Spinal cord (tissue), 10 donors: Measurements from ENCODE around the gene SLC37A1. TPM values are rescaled to one million over a fixed set of nuclear protein-coding genes. Genes with fewer than 3 reads are reported as not detected.

Experiments
- DNase-seq, 6 donors: peaks; one replicate each; pipeline versions ENCODE4 v3.0.0 to v3.0.0-alpha.2; 2013 to 2015; ENCODE audit warnings: low spot score in 6 of 6, low read depth in 4 of 6
- H3K27ac ChIP-seq: one replicate; pipeline ENCODE4 v1.5.1; 2013; ENCODE audit warnings: low read depth, low read length, control low read depth
- H3K27me3 ChIP-seq: one replicate; pipeline ENCODE4 v1.6.1; 2013; ENCODE audit warnings: low read length; ENCODE audit not compliant: control insufficient read depth, insufficient read depth
- H3K36me3 ChIP-seq: one replicate; pipeline ENCODE4 v1.6.1; 2013; ENCODE audit warnings: low read length; ENCODE audit not compliant: control insufficient read depth, insufficient read depth
- H3K4me1 ChIP-seq: one replicate; pipeline ENCODE4 v1.6.1; 2013; ENCODE audit warnings: low read length; ENCODE audit not compliant: control insufficient read depth, insufficient read depth
- H3K4me3 ChIP-seq: one replicate; pipeline ENCODE4 v1.5.1; 2013; ENCODE audit warnings: low read depth, low read length, control low read depth
- H3K9me3 ChIP-seq: one replicate; pipeline ENCODE4 v1.6.1; 2013; ENCODE audit warnings: low read length; ENCODE audit not compliant: control insufficient read depth, insufficient read depth
- WGBS: methylation state at CpG from one replicate; pipeline ENCODE4 v1.1.5; 2013; ENCODE audit warnings: missing lambda C conversion rate; ENCODE audit not compliant: insufficient coverage; 5-methylcytosine and 5-hydroxymethylcytosine counted together
- polyA plus RNA-seq, 2 donors: library from polyadenylated mRNA; unstranded; fragments of 120-200 nt; gene quantifications; one replicate each; pipeline ENCODE4 v1.2.1, GENCODE V29; 2013; ENCODE audit not compliant: insufficient read length in 2 of 2
- total RNA-seq, 2 donors: library from RNA; depleted of rRNA in 1 of 2; stranded (reverse); fragments of 120-200 nt in 1 of 2; fragments of >200 nt in 1 of 2; gene quantifications; one replicate each; pipeline versions ENCODE4 v1.2.3 to v1.2.4, GENCODE V29; 2013 to 2014
- donor health status: healthy.

The SLC37A1 gene
- total and polyA plus RNA-seq, 4 donors: 8.4 to 32.3 (median 22.5) TPM

GRCh38 chr21:42514883-42515228 is 1.2 kb downstream of the SLC37A1 start:
- 39% methylated on average over 2 of the region's 5 CpGs for WGBS
- Histone ChIP-seq H3K27me3 (no peaks in the 10 kb centered on the region), H3K36me3 (peaks cover 6% of the 10 kb centered on the region), H3K4me3 (peak overlapping the region; percentile 57), H3K9me3 (no peaks in the 10 kb centered on the region), H3K4me1 (peaks cover 27% of the 10 kb centered on the region), H3K27ac (no peak overlapping the region)
- no peak for DNase-seq

GRCh38 chr21:42515708-42516502 is 2.3 kb downstream of the SLC37A1 start:
- 65% methylated on average over 9 of the region's 12 CpGs for WGBS
- no peak overlapping the region for H3K4me3 ChIP-seq

GRCh38 chr21:42518215-42518614 is 4.6 kb downstream of the SLC37A1 start:
- Histone ChIP-seq H3K4me1 (peaks cover 38% of the 10 kb centered on the region), H3K36me3 (peaks cover 28% of the 10 kb centered on the region), H3K4me3 (no peak overlapping the region), H3K27ac (no peak overlapping the region), H3K9me3 (no peaks in the 10 kb centered on the region), H3K27me3 (no peaks in the 10 kb centered on the region)
- WGBS: 77% methylated on average over 9 of the region's 11 CpGs
- no peak for DNase-seq

More at GRCh38 chr21:42515708-42516502, 2.3 kb downstream of the SLC37A1 start:
- no peak overlapping the region for H3K27ac ChIP-seq
- peak in 2 of 6 donors; percentile 43 to 44 for DNase-seq
- H3K9me3 ChIP-seq: no peaks in the 10 kb centered on the region
- no peaks in the 10 kb centered on the region for H3K27me3 ChIP-seq
- peaks cover 8% of the 10 kb centered on the region for H3K36me3 ChIP-seq
- peaks cover 32% of the 10 kb centered on the region for H3K4me1 ChIP-seq

- no peaks in the 10 kb centered on the region for H3K27me3 ChIP-seq
- 100% methylated on average over 1 of the region's 7 CpGs for WGBS
- H3K4me1 ChIP-seq: peaks cover 38% of the 10 kb centered on the region
- H3K36me3 ChIP-seq: peaks cover 29% of the 10 kb centered on the region
- no peak for DNase-seq
- H3K4me3 ChIP-seq: no peak overlapping the region
- H3K27ac ChIP-seq: no peak overlapping the region
- no peaks in the 10 kb centered on the region for H3K9me3 ChIP-seq
Observed at GRCh38 chr21:42518626-42519025, 5.0 kb downstream of the SLC37A1 start.

GRCh38 chr21:42520628-42521253 is 7.1 kb downstream of the SLC37A1 start:
- WGBS: 83% methylated on average over 14 of the region's 18 CpGs
- Histone ChIP-seq H3K36me3 (peaks cover 29% of the 10 kb centered on the region), H3K27me3 (no peaks in the 10 kb centered on the region), H3K27ac (no peak overlapping the region), H3K4me3 (no peak overlapping the region), H3K9me3 (no peaks in the 10 kb centered on the region), H3K4me1 (peaks cover 42% of the 10 kb centered on the region)
- DNase-seq: peak in 2 of 6 donors; percentile 49 to 71

GRCh38 chr21:42521384-42521783 is 7.7 kb downstream of the SLC37A1 start:
- WGBS: 69% methylated on average over 1 of the region's 1 CpG
- H3K27ac ChIP-seq: no peak overlapping the region

GRCh38 chr21:42521805-42522204 is 8.2 kb downstream of the SLC37A1 start:
- WGBS: 91% methylated on average over 6 of the region's 6 CpGs
- H3K36me3 ChIP-seq: peaks cover 34% of the 10 kb centered on the region
- H3K27ac ChIP-seq: no peak overlapping the region
- peaks cover 43% of the 10 kb centered on the region for H3K4me1 ChIP-seq
- H3K4me3 ChIP-seq: no peak overlapping the region
- no peaks in the 10 kb centered on the region for H3K9me3 ChIP-seq
- DNase-seq: no peak
- H3K27me3 ChIP-seq: no peaks in the 10 kb centered on the region

More at GRCh38 chr21:42521384-42521783, 7.7 kb downstream of the SLC37A1 start:
- peaks cover 41% of the 10 kb centered on the region for H3K4me1 ChIP-seq
- no peaks in the 10 kb centered on the region for H3K27me3 ChIP-seq
- H3K4me3 ChIP-seq: no peak overlapping the region
- H3K9me3 ChIP-seq: no peaks in the 10 kb centered on the region
- DNase-seq: no peak
- H3K36me3 ChIP-seq: peaks cover 32% of the 10 kb centered on the region

- H3K4me3 ChIP-seq: no peak overlapping the region
- no peaks in the 10 kb centered on the region for H3K9me3 ChIP-seq
- H3K27ac ChIP-seq: no peak overlapping the region
- no peaks in the 10 kb centered on the region for H3K27me3 ChIP-seq
- 96% methylated on average over 10 of the region's 14 CpGs for WGBS
- H3K36me3 ChIP-seq: peaks cover 38% of the 10 kb centered on the region
- DNase-seq: no peak
- H3K4me1 ChIP-seq: peaks cover 43% of the 10 kb centered on the region
Observed at GRCh38 chr21:42522271-42522670, 8.6 kb downstream of the SLC37A1 start.

- H3K27ac ChIP-seq: no peak overlapping the region
- H3K9me3 ChIP-seq: no peaks in the 10 kb centered on the region
- H3K4me1 ChIP-seq: peaks cover 43% of the 10 kb centered on the region
- 88% methylated on average over 7 of the region's 8 CpGs for WGBS
- H3K36me3 ChIP-seq: peaks cover 42% of the 10 kb centered on the region
- no peaks in the 10 kb centered on the region for H3K27me3 ChIP-seq
- no peak for DNase-seq
- H3K4me3 ChIP-seq: no peak overlapping the region
Observed at GRCh38 chr21:42522771-42523170, 9.1 kb downstream of the SLC37A1 start.

- H3K9me3 ChIP-seq: no peaks in the 10 kb centered on the region
- H3K27me3 ChIP-seq: no peaks in the 10 kb centered on the region
- H3K36me3 ChIP-seq: peaks cover 43% of the 10 kb centered on the region
- H3K4me1 ChIP-seq: peaks cover 43% of the 10 kb centered on the region
- no peak overlapping the region for H3K4me3 ChIP-seq
- WGBS: 91% methylated on average over 5 of the region's 7 CpGs
- no peak for DNase-seq
- H3K27ac ChIP-seq: no peak overlapping the region
Observed at GRCh38 chr21:42523211-42523610, 9.6 kb downstream of the SLC37A1 start.
